ENCODE data around the gene GABRA5. TPM values are rescaled to one million over a fixed set of nuclear protein-coding genes. Genes with fewer than 3 reads are reported as not detected.

GABRA5 gene
- total and polyA plus RNA-seq, 2 of the 8 experiments (the other 6 are each of a cell fraction or from before 2014, with no cell fraction given): 15.0 to 29.6 TPM

DNA sequence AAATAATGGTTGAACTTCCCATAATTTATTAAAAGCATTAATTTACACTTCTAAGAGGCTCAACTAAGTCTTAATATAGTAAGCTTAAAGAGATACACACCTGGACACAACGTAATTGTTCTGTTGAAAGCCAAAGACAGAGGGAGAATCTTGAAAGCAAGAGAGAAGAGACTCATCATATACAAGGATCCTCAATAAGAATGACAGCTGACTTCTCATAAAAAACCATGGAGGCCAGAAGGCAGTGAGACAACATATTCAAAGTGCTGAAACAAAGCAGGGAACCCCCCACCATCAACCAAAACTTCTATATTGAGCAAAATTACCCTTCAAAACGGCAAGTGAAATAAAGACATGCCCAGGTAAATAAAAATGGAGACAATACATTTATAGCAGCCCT lies 87.5 kb downstream of the GABRA5 start (continued):
- TF ChIP-seq, protein P1, sequence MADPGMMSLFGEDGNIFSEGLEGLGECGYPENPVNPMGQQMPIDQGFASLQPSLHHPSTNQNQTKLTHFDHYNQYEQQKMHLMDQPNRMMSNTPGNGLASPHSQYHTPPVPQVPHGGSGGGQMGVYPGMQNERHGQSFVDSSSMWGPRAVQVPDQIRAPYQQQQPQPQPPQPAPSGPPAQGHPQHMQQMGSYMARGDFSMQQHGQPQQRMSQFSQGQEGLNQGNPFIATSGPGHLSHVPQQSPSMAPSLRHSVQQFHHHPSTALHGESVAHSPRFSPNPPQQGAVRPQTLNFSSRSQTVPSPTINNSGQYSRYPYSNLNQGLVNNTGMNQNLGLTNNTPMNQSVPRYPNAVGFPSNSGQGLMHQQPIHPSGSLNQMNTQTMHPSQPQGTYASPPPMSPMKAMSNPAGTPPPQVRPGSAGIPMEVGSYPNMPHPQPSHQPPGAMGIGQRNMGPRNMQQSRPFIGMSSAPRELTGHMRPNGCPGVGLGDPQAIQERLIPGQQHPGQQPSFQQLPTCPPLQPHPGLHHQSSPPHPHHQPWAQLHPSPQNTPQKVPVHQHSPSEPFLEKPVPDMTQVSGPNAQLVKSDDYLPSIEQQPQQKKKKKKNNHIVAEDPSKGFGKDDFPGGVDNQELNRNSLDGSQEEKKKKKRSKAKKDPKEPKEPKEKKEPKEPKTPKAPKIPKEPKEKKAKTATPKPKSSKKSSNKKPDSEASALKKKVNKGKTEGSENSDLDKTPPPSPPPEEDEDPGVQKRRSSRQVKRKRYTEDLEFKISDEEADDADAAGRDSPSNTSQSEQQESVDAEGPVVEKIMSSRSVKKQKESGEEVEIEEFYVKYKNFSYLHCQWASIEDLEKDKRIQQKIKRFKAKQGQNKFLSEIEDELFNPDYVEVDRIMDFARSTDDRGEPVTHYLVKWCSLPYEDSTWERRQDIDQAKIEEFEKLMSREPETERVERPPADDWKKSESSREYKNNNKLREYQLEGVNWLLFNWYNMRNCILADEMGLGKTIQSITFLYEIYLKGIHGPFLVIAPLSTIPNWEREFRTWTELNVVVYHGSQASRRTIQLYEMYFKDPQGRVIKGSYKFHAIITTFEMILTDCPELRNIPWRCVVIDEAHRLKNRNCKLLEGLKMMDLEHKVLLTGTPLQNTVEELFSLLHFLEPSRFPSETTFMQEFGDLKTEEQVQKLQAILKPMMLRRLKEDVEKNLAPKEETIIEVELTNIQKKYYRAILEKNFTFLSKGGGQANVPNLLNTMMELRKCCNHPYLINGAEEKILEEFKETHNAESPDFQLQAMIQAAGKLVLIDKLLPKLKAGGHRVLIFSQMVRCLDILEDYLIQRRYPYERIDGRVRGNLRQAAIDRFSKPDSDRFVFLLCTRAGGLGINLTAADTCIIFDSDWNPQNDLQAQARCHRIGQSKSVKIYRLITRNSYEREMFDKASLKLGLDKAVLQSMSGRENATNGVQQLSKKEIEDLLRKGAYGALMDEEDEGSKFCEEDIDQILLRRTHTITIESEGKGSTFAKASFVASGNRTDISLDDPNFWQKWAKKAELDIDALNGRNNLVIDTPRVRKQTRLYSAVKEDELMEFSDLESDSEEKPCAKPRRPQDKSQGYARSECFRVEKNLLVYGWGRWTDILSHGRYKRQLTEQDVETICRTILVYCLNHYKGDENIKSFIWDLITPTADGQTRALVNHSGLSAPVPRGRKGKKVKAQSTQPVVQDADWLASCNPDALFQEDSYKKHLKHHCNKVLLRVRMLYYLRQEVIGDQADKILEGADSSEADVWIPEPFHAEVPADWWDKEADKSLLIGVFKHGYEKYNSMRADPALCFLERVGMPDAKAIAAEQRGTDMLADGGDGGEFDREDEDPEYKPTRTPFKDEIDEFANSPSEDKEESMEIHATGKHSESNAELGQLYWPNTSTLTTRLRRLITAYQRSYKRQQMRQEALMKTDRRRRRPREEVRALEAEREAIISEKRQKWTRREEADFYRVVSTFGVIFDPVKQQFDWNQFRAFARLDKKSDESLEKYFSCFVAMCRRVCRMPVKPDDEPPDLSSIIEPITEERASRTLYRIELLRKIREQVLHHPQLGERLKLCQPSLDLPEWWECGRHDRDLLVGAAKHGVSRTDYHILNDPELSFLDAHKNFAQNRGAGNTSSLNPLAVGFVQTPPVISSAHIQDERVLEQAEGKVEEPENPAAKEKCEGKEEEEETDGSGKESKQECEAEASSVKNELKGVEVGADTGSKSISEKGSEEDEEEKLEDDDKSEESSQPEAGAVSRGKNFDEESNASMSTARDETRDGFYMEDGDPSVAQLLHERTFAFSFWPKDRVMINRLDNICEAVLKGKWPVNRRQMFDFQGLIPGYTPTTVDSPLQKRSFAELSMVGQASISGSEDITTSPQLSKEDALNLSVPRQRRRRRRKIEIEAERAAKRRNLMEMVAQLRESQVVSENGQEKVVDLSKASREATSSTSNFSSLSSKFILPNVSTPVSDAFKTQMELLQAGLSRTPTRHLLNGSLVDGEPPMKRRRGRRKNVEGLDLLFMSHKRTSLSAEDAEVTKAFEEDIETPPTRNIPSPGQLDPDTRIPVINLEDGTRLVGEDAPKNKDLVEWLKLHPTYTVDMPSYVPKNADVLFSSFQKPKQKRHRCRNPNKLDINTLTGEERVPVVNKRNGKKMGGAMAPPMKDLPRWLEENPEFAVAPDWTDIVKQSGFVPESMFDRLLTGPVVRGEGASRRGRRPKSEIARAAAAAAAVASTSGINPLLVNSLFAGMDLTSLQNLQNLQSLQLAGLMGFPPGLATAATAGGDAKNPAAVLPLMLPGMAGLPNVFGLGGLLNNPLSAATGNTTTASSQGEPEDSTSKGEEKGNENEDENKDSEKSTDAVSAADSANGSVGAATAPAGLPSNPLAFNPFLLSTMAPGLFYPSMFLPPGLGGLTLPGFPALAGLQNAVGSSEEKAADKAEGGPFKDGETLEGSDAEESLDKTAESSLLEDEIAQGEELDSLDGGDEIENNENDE (IDR thresholded peaks at IDR 0.05; ENCODE audit: insufficient replicate concordance, low read length): no peak
- TF ChIP-seq, protein P2, sequence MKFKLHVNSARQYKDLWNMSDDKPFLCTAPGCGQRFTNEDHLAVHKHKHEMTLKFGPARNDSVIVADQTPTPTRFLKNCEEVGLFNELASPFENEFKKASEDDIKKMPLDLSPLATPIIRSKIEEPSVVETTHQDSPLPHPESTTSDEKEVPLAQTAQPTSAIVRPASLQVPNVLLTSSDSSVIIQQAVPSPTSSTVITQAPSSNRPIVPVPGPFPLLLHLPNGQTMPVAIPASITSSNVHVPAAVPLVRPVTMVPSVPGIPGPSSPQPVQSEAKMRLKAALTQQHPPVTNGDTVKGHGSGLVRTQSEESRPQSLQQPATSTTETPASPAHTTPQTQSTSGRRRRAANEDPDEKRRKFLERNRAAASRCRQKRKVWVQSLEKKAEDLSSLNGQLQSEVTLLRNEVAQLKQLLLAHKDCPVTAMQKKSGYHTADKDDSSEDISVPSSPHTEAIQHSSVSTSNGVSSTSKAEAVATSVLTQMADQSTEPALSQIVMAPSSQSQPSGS (IDR thresholded peaks at IDR 0.05; ENCODE audit: low read length): no peak

Measured in H1 (cell line).